Ovary (tissue), 3 donors: ENCODE results near the gene OPN3.

ENCODE experiments used
- EP300 ChIP-seq: sonication (generic); formaldehyde crosslinking; IDR thresholded peaks from one replicate; pipeline ENCODE4 v1.6.1; 2017; ENCODE audit warnings: antibody characterized with exemption
- POLR2A ChIP-seq: fragments of 450-650 bp; IDR thresholded peaks from one replicate; pipeline ENCODE4 v1.6.1; 2017; ENCODE audit warnings: antibody characterized with exemption, mild to moderate bottlenecking, moderate library complexity
- TF ChIP-seq, protein P1 (sequence below), 3 donors: fragments of 450-650 bp in 2 of 3; fragments of 200-600 bp in 1 of 3; IDR thresholded peaks; one replicate each; pipeline versions ENCODE4 v1.5.1 to v1.8.0; 2016 to 2022; ENCODE audit warnings: antibody characterized with exemption in 3 of 3, mild to moderate bottlenecking in 1 of 3
- donor health status: DM: no; HTN: no; CAD: no.

DNA sequence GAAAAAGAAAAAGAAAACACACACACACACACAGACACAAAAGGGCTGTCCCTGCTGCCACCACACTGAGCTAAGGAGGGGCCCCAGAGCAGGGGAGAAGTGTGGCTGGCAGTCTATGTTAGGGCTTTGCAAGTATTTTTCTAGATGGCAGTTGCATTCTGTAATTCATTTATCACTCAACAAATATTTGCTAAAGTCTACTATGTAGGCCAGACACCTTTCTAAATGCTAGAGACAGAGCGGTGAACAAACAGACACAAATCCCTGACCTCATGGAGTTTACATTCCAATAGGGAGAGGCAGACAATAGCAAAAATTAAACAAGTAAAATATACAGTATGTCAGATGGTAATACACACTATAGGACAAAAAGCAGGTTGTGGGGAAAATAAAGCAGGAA lies 32.1 kb upstream of the OPN3 start:
- TF ChIP-seq, protein P1, sequence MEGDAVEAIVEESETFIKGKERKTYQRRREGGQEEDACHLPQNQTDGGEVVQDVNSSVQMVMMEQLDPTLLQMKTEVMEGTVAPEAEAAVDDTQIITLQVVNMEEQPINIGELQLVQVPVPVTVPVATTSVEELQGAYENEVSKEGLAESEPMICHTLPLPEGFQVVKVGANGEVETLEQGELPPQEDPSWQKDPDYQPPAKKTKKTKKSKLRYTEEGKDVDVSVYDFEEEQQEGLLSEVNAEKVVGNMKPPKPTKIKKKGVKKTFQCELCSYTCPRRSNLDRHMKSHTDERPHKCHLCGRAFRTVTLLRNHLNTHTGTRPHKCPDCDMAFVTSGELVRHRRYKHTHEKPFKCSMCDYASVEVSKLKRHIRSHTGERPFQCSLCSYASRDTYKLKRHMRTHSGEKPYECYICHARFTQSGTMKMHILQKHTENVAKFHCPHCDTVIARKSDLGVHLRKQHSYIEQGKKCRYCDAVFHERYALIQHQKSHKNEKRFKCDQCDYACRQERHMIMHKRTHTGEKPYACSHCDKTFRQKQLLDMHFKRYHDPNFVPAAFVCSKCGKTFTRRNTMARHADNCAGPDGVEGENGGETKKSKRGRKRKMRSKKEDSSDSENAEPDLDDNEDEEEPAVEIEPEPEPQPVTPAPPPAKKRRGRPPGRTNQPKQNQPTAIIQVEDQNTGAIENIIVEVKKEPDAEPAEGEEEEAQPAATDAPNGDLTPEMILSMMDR (IDR thresholded peaks at IDR 0.05), result no peak
- TF ChIP-seq POLR2A (no peak), EP300 (no peak)
